Fibroblast of upper back skin (primary cell): Measurements from ENCODE around the gene LRRC27.

Experiments
- DNase-seq: peaks from one replicate; pipeline ENCODE4 v3.0.0-alpha.2; 2013

LRRC27 gene

DNA sequence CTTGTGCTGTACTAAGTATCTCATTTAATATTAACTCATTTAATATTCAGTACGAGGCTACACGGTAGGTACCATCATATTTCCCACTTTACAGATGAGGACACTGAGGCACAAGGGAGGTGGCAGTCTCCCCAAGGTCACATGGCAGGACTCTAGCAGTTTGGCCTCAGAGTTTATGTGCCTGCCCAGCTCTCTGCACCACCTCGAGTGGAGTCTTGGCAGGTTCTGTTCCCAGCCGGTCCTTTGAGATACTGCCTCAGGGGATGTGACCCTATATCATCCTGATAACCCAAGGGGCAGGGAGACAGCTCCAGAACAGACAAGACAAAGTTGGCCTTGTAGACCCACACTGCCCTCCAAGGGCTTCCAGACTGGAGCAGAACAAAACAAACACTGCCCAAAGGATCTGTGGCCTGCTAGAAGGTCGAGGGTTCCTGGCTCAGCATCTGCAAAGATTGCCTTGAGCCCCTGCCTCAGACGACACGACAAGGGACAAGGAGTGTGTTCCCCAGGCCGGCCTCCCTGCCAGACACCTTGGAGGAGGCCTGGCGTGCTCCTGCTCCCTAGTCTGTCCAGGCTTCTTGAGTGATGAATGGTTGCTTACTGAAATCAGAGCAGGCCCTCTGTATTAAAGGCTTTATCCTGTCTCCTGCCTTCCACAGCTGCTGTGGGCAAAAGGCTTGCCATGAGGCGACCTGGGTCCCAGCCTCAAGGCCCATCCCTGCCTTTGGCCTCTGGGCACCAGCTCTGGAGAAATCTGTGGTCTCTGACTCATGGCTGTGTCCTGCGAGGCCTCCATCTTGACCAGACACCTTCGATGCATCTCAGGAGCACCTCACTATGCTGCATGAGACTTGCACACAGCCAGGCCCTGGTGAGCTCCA, 61.1 kb downstream of the LRRC27 start:
- DNase-seq = no peak

DNA sequence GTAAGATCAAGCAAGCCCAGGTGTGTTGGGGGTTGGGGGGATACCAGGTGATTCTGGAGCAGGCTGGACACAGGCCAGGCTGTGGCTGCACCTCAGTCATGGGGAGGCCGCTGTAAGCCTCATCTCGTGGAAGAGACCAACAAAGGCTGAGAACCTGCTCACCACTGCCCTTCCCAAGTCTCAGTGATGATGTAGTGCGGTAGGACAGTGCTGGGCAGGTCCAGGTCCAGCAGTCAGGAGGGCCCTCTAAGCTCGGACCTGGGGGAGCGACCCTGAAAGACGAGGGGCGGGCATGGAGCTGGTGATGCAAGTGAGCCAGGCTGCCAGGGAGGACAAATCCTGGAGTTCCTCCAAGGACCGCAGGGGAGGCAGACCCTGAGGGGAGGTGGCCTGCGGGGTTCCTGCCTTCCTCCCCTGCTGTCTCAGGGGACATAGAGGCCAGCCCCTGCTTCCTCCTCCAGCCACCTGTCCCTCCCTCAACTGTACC, 61.7 kb downstream of the LRRC27 start:
- DNase-seq = no peak

DNA sequence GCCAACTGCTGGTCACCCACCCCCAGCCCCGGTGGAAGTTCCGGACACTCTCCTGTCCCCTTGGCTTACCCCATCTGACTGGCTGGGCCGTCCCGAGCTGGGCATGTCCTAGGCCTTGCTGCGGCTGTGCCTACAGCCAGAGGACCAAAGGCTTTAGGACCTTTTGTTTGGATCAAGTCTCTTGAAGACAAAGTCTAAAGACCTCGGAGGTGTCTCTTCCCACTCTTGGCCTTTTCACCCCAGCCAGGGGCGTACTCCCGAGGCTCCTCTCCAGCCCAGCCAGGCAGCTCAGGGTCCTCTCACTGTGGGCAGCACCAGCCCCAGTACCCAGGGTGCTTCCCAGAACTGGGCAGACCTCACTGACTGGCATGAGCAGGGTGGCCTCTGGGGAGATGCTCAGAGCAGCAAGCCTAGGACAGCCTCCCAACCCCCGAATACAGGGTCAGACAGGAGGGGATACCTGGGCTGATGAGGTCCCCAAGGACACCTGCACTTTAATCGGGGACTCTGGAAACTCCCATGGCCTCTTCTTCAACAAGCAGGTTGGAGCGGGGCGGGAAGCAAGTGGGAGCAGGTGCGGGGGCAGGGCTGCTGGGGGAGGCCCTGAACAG, 62.3 kb downstream of the LRRC27 start:
- no peak for DNase-seq

DNA sequence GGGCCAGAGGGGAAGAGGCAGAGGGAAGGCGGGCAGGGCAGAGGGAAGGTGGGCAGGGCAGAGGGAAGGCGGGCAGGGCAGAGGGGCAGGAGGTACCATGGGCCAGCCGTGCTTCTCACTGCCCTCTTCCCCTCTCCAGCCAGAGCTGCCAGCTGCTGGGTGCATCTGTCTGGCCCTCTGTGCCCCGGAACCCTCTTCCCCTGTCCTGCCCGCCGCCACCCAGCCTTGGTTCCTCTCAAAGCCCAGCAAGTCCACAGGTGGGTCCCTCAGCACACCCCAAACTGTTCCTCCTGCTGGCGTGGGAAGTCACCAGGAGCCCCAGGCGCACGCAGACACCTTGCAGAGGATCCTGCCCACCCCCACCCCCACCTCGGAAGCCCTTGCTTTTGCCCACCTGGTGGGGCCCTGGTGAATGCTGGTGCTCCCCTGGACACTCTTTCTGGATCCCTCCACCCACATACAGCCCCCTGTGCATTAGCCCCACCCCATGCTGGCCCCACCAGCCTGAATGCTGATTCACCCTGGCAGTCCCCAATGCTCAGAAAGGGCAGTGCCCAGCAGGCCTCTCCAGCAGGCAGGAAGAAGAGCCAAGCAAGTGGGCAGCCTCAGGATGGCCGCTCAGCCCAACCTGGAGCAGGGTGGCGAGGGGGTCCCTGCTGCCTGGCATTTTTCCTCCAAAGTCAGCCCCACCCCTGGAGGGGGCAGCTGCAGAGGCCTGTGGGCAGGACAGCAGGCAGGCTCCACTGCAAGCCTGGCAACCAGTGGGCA, 63.1 kb downstream of the LRRC27 start:
- no peak for DNase-seq

DNA sequence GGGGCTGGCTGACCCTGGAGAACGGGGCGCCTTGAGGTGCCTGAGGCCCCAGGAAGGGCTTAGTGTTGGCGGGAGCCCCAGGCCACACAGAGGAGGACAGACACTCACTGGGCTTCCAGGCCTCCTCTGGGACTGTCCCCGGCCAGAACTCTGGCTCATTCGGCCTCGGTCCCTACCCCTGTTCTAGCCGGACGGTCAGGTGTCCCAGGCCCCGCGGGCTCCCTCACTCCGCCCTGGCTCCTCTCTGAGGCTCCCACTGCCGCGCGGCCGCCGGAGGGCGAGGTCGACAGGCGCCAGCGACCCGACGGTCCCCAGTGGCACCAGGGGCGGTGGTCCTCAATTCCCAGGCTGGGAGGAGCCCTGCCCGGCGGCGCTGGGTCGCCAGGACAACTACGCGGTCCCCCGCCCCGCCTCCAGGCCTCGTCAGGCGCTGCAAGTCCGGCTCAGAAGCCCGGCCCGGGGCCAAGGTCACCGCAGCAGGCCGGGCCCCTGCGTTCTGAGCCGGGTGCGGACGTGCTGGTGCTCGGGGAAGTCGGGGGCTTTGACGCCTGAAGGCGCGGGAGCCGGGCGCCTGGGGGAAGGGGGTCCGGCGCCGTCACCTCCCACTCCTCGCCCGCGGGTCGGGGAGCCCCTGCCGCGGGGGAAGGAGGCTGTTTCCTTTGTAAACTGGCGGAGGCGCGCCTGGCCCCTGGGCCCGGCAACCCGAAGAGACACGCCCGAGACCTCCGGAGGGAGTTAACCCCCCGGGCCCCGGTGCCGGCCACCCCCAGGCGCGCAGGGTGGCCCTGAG, 63.9 kb downstream of the LRRC27 start:
- no peak for DNase-seq

DNA sequence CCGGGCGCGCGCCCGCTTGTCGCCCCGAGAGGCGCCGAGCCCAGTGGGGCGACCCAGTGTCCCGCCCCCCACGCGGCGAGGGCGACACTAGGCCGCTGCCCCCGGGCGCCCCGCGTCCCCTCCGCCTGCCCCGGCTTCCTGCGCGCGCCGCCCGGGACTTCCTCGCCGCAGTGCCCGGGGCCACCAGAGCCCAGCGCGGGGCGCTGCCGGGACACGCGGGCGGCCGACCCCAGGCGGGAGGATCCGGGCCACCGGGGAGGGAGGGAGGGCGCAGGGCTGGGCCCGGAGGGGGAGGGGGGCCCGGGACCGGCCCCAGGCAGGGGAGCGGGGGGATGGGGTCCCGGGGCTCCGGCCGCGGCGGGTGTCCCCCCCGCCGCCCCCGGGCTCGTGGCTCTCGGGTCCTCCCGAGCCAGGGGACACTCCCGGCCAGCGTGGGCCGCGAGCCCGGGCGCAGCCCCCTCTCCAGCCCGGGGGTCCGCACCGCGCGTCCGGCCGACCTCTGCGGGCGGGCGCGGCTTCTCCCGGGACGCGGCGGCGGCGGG, 64.6 kb downstream of the LRRC27 start:
- peak; percentile 37 for DNase-seq

GRCh38 chr10:132397036-132397541, 65.1 kb downstream of the LRRC27 start, which contains the start of gene PWWP2B:
PWWP2B (plus strand) TSS chr10:132397200; CDS start chr10:132397227, 27 bp downstream.
- DNase-seq = peak; percentile 31

- DNase-seq = peak; percentile 36
These were observed 65.9 kb downstream of the LRRC27 start for GRCh38 chr10:132397671-132398565.

- no peak for DNase-seq
These were observed 66.6 kb downstream of the LRRC27 start for GRCh38 chr10:132398566-132398991.

- no peak for DNase-seq
These were observed 67.4 kb downstream of the LRRC27 start for GRCh38 chr10:132399117-132400035.

DNA sequence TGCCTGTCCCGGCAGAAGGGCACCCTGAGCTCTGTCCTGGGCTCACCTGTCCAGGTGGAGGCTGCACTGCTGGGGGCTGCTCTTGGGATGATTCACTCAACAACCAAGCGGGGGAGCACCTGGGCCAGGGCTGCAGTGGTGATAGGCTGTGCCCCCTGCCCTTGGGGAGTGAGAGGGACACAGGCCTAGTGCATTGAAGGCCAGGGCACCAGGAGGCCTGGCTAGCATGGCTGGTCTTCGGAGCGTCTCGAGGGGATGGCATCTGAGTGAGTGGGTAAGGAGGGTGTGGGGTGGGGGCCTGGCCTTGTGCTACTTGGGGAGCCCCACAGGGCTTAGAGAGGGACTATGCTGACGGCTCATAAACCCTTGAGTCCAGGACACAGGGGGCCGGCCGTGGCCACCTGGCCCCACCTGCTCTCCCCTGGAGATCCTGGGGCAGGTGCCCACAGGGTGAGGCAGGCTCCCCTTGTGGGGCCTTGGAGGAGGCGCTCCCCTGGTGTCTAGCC, 68.1 kb downstream of the LRRC27 start:
- DNase-seq = no peak

GRCh38 chr10:132400547-132401151, 68.7 kb downstream of the LRRC27 start:
- DNase-seq = no peak

GRCh38 chr10:132401401-132402118, 69.6 kb downstream of the LRRC27 start:
- DNase-seq = no peak

DNA sequence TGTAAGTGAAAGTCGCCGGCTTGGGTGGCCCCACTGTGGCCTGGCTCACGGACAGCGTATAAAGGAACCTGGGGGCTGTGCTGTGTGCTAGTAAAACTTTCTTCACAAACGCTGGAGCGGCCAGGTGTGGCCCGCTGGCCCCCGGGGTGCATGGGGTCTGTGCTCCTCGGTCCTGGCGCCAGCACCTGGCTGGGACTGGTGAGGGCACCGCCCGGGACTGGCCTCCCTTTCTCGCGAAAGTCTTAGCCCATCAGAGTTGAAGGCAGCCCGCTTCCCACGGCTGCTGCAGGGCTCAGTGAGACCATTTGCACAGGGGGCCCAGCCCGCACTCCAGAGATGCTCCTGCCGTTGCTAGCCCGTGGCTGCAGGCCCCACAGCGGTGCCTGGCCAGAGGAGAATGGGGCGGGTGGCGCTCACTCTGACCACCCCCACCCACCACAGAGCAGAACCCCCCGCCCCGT, 70.8 kb downstream of the LRRC27 start:
- DNase-seq = no peak

GRCh38 chr10:132403511-132404168, 71.6 kb downstream of the LRRC27 start:
- no peak for DNase-seq

DNA sequence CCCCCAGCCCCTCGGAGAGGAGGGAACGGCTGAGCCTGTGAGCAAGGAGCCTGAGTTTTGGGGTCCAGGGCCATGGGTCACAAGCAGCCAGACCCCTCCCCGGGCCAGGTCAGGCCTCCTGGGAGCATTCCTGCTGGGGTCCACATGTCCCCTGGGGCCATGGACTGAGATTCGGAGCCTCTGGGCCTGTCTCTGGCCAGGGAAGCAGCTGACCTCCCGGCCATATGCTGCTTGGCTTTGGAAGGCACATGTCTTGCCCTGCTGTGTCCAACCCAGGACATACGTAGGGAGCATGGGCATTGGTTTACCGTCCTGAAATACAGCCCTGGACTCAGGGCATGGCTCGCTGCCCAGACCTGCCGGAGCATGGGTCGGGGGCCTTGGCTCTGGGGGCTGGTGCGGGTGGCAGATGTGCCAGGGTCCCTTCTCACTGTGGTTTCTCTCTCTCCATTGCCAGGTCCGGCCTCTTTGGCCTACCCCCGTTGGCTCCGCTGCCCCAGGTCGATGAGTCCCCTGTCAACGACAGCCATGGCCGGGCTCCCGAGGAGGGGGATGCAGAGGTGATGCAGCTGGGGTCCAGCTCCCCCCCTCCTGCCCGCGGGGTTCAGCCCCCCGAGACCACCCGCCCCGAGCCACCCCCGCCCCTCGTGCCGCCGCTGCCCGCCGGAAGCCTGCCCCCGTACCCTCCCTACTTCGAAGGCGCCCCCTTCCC, 72.3 kb downstream of the LRRC27 start:
- no peak for DNase-seq

- DNase-seq = no peak
These were observed 73.0 kb downstream of the LRRC27 start for GRCh38 chr10:132404911-132405462.
